Measurements from ENCODE around the gene RTL1.

GRCh38 chr14:100915560-100915959 is 12.0 kb upstream of the RTL1 start:
- TF ChIP-seq IKZF1 (conservative IDR thresholded peaks at IDR 0.05) (no peak), CEBPZ (IDR thresholded peaks at IDR 0.05; ENCODE audit: low read depth, low read length) (no peak), CEBPB (IDR thresholded peaks at IDR 0.05; ENCODE audit: borderline replicate concordance in 1 of 2, low read depth in 2 of 2, low read length in 2 of 2) (no peak), EGR1 (IDR thresholded peaks at IDR 0.05; ENCODE audit: borderline replicate concordance in 1 of 2, low read depth in 2 of 2, low read length in 2 of 2) (no peak), CTCF (IDR thresholded peaks at IDR 0.05 in 2 of 3, conservative IDR thresholded peaks at IDR 0.05 in 1 of 3; ENCODE audit: control insufficient read depth in 2 of 3, extremely low read depth in 1 of 3, insufficient read depth in 1 of 3, low read depth in 3 of 3, low read length in 3 of 3) (no peak), GABPA (IDR thresholded peaks at IDR 0.05; ENCODE audit: low read depth) (no peak)

Measured in GM12878 (cell line).